SK-N-SH (cell line): Measurements from ENCODE around the gene CAP2.

ENCODE experiments used
- RCOR1 ChIP-seq: fragments of 150-350 bp; IDR thresholded peaks from 2 replicates; pipeline ENCODE4 v1.6.1; 2017; ENCODE audit warnings: antibody characterized with exemption, low read length
- TF ChIP-seq, protein P1 (sequence below): fragments of 200-600 bp; sonication (generic); IDR thresholded peaks from 2 replicates; pipeline ENCODE4 v1.6.1; 2017; ENCODE audit warnings: antibody characterized with exemption, mild to moderate bottlenecking, moderate library complexity
- TF ChIP-seq, protein P2 (sequence below): IDR thresholded peaks from 2 replicates; pipeline ENCODE4 v1.6.1; 2012; ENCODE audit warnings: mild to moderate bottlenecking, low read depth, low read length, moderate library complexity

DNA sequence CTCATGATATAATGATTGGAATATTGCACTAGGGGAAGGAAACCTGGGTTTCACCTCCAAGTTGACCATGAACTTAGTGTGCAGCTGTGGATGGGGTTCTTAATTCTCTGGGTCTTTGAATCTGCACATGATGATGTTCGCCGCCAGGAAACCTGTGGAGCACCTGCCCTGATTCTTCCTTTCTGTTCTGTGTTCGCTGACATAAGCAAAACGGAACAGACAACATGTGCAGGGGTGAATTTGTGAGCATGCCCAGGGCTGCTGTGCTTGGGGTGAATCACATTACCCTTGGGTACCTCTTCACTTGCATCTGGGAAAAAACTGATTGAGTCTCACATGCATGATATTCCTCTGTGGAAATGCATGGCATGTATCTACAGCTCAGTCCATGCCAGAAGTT lies 48.8 kb downstream of the CAP2 start:
- TF ChIP-seq, protein P1, sequence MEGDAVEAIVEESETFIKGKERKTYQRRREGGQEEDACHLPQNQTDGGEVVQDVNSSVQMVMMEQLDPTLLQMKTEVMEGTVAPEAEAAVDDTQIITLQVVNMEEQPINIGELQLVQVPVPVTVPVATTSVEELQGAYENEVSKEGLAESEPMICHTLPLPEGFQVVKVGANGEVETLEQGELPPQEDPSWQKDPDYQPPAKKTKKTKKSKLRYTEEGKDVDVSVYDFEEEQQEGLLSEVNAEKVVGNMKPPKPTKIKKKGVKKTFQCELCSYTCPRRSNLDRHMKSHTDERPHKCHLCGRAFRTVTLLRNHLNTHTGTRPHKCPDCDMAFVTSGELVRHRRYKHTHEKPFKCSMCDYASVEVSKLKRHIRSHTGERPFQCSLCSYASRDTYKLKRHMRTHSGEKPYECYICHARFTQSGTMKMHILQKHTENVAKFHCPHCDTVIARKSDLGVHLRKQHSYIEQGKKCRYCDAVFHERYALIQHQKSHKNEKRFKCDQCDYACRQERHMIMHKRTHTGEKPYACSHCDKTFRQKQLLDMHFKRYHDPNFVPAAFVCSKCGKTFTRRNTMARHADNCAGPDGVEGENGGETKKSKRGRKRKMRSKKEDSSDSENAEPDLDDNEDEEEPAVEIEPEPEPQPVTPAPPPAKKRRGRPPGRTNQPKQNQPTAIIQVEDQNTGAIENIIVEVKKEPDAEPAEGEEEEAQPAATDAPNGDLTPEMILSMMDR: no peak
- no peak for TF ChIP-seq RCOR1
- TF ChIP-seq, protein P2, sequence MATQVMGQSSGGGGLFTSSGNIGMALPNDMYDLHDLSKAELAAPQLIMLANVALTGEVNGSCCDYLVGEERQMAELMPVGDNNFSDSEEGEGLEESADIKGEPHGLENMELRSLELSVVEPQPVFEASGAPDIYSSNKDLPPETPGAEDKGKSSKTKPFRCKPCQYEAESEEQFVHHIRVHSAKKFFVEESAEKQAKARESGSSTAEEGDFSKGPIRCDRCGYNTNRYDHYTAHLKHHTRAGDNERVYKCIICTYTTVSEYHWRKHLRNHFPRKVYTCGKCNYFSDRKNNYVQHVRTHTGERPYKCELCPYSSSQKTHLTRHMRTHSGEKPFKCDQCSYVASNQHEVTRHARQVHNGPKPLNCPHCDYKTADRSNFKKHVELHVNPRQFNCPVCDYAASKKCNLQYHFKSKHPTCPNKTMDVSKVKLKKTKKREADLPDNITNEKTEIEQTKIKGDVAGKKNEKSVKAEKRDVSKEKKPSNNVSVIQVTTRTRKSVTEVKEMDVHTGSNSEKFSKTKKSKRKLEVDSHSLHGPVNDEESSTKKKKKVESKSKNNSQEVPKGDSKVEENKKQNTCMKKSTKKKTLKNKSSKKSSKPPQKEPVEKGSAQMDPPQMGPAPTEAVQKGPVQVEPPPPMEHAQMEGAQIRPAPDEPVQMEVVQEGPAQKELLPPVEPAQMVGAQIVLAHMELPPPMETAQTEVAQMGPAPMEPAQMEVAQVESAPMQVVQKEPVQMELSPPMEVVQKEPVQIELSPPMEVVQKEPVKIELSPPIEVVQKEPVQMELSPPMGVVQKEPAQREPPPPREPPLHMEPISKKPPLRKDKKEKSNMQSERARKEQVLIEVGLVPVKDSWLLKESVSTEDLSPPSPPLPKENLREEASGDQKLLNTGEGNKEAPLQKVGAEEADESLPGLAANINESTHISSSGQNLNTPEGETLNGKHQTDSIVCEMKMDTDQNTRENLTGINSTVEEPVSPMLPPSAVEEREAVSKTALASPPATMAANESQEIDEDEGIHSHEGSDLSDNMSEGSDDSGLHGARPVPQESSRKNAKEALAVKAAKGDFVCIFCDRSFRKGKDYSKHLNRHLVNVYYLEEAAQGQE: no peak
